GM19023 (cell line): ENCODE measurements around the gene ADM2.
"Not testable (repeated sequence)": the region's sequence is repeated elsewhere in the genome, so short reads cannot be mapped to it uniquely, and the experiment has no call there.

Experiments
- ATAC-seq: cut with Tn5 transposase; IDR thresholded peaks from one replicate; pipeline ENCODE4 v1.9.1; 2021; ENCODE audit warnings: mild to moderate bottlenecking, moderate library complexity; ENCODE audit not compliant: unreplicated experiment

The ADM2 gene

DNA sequence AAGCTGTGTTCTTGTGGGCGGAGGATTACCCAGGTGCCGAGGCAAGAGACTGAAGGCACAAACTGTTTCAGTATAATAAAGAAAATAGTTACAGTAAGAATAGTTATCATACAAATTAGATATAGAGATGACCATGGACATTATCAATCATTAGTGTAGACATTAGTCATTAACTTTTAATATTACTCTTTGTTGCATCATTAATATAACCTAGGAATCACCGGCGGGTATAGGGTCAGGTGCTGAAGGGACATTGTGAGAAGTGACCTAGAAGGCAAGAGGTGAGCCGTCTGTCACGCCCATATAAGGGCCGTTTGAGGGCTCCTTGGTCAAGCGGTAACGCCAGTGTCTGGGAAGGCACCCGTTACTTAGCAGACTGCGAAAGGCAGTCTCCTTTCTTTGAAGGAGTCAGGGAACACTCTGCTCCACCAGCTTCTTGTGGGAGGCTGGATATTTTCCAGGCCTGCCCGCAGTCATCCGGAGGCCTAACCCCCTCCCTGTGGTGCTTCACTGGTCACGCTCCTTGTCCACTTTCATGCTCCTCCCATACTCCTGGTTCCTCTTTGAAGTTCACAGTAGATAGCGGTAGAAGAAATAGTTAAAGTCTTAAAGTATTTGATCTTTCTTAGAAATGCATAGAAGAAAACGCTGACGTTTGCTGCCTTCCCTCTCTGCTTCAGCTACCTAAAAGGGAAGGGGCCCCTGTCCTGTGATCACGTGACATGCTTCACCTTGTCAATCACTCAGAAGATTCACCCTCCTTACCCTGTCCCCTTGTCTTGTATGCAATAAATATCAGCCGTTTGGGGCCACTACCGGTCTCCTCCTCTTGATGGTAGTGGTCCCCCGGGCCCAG lies 52.7 kb downstream of the ADM2 start:
- not testable (repeated sequence) for ATAC-seq

DNA sequence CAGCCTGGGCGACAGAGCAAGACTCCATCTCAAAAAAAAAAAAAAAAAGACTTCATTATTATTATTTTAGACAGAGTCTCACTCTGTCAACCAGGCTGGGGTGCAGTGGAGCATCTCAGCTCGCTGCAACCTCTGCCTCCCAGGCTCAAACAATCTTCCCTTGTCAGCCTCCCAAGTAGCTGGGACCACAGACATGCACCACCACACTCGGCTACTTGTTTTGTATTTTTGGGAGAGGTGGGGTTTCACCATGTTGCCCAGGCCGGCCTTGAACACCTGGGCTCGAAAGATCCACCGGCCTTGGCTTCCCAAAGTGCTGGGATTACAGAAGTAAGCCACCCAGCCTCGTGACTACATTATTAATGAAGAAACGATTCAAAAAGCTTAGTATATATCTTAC lies 53.8 kb downstream of the ADM2 start:
- ATAC-seq: no peak
